Inferior parietal cortex (tissue), 1 donor: Measurements from ENCODE around the gene MCFD2.
A peak's percentile ranks its signal among the peaks of the same experiment; 100 is the strongest.
"Not testable (repeated sequence)": the region's sequence is repeated elsewhere in the genome, so short reads cannot be mapped to it uniquely, and the experiment has no call there.

Experiments used
- DNase-seq: peaks from one replicate; pipeline ENCODE4 v3.0.0-alpha.2; 2016; ENCODE audit errors: extremely low spot score

Gene MCFD2

GRCh38 chr2:46902465-46902864 lies 13.1 kb downstream of the MCFD2 start:
- no peak for DNase-seq

GRCh38 chr2:46901611-46902010 lies 14.0 kb downstream of the MCFD2 start:
- DNase-seq: no peak

GRCh38 chr2:46900381-46900780 lies 15.2 kb downstream of the MCFD2 start:
- DNase-seq: no peak

GRCh38 chr2:46899053-46899452 lies 16.6 kb downstream of the MCFD2 start:
- no peak for DNase-seq

- no peak for DNase-seq
Measured at GRCh38 chr2:46898024-46898423, 17.6 kb downstream of the MCFD2 start.

- no peak for DNase-seq
Measured at GRCh38 chr2:46893269-46893939, 22.2 kb downstream of the MCFD2 start.

GRCh38 chr2:46891956-46892553 lies 23.6 kb downstream of the MCFD2 start:
- DNase-seq: no peak

GRCh38 chr2:46888421-46888952 lies 27.1 kb downstream of the MCFD2 start:
- DNase-seq: no peak

- DNase-seq: no peak
Measured at GRCh38 chr2:46887028-46887885, 28.3 kb downstream of the MCFD2 start.

- no peak for DNase-seq
Measured at GRCh38 chr2:46886268-46887027, 29.2 kb downstream of the MCFD2 start.

- DNase-seq: no peak
Measured at GRCh38 chr2:46885376-46885775, 30.2 kb downstream of the MCFD2 start.

- no peak for DNase-seq
Measured at GRCh38 chr2:46879511-46879910, 36.1 kb downstream of the MCFD2 start.

- no peak for DNase-seq
Measured at GRCh38 chr2:46878886-46879285, 36.7 kb downstream of the MCFD2 start.

- no peak for DNase-seq
Measured at GRCh38 chr2:46878240-46878877, 37.2 kb downstream of the MCFD2 start.

GRCh38 chr2:46877619-46878113 lies 37.9 kb downstream of the MCFD2 start:
- DNase-seq: no peak

GRCh38 chr2:46876741-46877384 lies 38.7 kb downstream of the MCFD2 start:
- DNase-seq: peak; percentile 65

- not testable (repeated sequence) for DNase-seq
Measured at GRCh38 chr2:46875962-46876689, 39.5 kb downstream of the MCFD2 start.

- DNase-seq: no peak
Measured at GRCh38 chr2:46875226-46875899, 40.2 kb downstream of the MCFD2 start.

GRCh38 chr2:46874236-46874929 lies 41.2 kb downstream of the MCFD2 start:
- DNase-seq: no peak
